ENCODE results near the gene GAMT. TPM values are rescaled to one million over a fixed set of nuclear protein-coding genes. Genes with fewer than 3 reads are reported as not detected.
"Not testable (repeated sequence)": the region's sequence is repeated elsewhere in the genome, so short reads cannot be mapped to it uniquely, and the experiment has no call there.

GAMT gene
- 16.7 TPM for total RNA-seq

DNA sequence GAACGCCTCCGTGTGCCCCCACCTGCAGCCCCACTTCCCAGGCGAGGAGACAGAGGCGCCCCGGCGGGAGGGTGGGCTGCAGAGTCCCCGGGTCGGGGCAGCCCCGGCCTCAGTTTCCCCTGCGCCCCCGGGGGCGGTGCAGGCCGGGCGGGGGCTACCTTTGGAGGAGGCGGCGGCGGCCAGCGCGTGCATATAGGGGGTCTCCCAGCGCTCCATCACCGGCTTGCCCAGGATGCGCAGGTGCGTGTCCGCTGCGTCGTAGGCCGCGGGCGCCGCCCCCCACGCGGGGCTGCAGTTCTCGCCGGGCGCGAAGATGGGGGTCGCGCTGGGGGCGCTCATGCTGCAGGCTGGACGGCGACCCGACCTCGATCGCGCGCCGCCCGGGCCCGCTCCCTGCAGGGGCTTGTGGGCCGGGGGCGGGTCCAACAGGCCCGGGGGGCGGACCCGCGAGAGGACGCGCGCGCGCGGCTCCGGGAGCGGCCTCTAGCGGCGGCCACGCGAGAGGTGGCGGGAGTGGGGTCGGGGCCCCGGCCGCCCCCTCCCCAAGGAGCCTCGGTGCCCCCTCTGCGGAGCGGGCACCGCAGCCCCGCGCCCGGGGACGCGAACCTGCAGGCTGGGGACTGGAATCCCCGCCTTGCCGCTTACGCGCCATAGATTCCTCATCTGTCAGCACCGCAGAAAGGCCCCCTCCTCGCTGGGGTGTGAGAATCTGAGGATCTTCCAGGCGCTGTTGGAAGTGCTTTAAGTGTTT, at the start of gene GAMT:
TSS of gene GAMT (minus strand) at position 405 of the 751 bp plus-strand sequence. CDS start at position 339, 66 bp downstream.
- no peak for DNase-seq

DNA sequence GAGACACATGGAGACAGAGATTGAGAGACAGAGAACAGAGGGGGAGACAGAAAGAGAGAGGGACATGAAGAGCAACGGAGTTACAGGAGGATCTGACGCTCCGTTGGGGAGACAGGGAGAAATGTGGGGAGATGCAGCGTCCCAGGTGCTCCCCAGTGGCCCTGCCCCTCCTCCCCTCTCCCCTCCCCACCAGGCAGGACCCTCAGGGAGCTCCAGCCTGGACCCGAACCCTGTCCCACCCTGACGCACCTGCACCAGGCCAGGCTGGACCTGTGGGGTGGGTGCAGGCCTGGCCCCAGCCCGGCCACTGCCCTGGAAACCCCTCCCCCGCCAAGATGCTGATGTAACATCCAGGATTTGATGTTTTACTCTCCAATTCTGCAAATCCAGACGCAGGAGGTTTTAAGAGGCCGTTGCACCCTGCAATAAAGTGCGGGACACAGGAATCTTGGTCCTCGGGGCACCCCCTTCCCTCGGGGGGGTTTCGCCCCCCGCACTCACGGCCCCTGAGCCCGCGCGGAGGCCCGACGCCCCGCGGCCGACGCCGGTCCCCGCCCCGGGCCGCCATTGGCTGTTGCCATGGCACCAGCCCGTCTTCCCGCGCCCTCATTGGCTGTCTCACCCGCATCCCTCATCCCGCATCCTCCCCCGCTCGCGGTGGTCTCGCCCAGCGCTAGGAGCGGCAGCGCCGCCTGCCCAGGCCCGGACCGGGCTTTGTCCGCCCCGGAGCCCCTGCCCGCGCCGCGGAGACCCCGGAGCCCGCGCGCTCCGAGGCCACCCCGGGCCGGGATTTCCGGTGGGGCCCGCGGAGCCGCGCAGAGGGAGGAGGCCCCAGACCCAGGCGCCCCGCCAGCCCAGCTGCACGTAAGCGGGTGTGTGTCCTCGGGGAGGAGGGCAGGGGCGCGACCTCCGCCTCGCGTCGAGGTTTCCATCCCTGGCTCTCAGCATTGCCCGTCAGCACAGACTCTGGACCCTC, 48.4 kb upstream of the GAMT start, which contains the start of gene APC2:
TSS of gene APC2 (plus strand) at position 655 of the 976 bp plus-strand sequence. CDS start 2,881 bp downstream, outside the sequence.
- DNase-seq: peak; percentile 86

DNA sequence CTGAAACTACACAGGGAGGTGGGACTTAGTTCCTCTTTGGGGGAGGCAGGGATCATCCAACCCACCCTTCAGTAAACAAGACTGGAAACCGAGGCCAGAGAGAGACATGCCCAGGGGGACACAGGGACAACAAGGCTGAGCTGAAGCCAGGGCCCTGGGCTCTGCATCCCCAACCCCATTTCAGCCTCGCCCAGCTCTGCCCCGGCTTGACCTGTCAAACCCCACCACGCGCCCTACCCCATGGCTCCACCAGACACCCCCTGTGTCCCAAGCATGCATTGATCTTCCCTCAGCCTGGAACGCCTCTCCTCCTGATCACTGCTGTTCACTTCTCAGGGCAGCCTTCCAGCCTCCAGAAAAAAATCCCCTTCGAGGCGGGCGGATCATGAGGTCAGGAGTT, 46.6 kb upstream of the GAMT start:
- no peak for DNase-seq

GRCh38 chr19:1447504-1447903, 46.2 kb upstream of the GAMT start:
- DNase-seq: no peak

DNA sequence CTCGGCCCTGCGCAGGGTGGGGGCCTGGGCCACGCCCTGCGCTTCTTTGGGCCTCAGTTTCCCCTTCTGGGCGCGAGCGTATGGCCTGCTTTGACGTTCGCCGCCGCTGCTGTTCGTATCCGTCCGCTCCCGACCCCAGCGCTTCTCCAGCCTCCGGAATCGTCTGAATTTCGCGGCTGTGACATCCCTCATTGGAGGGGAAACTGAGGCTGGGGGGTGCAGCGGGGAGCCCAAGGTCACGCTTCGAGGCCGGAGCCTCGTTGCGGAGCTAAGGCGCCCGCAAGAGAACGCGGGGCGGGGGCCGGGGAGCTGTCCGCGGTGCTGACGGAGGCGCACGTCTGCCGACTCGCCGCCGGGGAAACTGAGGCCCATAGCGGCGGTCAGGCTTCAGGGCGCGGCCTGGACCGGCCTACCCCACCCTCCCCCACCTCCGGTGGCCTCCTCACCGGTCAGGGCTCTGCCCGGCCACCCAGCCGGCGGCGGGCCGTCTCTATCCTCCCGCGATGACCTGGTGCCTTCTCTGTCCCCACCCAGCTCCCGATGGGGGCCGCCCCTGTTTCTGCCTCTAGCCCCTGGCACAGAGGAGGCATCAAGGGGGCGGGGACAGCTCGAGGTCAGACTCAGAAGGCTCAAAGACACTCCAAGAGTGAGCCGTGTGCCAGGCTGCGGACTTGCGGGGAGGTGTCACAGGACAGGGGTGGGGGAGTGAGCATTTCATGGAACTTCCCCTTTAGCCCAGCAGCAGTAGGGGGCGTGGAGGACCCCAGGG, 45.6 kb upstream of the GAMT start:
- no peak for DNase-seq

GRCh38 chr19:1445932-1446712, 44.8 kb upstream of the GAMT start:
- DNase-seq: peak; percentile 27

DNA sequence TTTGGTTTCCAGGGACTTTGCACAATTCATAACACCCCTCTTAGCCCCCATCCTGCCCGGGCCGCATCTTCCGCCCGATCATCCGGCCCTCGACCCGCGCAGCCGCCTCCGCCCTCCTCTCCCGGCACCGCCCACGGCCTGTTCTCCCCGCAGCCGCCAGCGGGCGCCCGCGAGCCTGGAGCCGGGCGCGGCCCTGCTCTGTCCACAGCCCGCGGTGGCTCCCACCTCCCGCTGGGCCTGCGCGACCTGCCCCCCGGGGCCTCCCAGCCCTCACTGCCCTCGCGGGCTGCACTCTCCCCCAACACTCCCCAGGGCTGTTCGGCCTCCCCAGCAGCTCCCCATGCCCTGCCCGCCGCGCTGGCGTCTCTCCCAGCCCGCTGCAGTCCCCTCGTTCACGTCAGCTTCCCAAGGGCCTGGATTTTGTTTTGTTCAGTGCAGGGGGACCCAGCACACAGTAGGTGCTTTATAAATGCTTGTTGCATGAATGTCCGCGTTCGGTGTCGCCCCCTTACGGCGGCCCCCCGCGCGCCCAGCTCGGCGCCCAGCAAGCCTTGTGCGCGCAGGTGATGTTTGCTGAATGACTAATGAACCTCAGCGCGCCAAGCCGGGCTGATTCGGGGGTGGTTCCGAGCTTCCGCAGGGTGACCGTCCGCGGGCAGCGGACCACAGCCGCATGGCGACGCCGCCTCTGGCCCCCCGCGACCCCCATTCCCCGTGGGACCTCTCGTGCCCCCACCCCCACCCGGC, 44.0 kb upstream of the GAMT start:
- peak; percentile 54 for DNase-seq

DNA sequence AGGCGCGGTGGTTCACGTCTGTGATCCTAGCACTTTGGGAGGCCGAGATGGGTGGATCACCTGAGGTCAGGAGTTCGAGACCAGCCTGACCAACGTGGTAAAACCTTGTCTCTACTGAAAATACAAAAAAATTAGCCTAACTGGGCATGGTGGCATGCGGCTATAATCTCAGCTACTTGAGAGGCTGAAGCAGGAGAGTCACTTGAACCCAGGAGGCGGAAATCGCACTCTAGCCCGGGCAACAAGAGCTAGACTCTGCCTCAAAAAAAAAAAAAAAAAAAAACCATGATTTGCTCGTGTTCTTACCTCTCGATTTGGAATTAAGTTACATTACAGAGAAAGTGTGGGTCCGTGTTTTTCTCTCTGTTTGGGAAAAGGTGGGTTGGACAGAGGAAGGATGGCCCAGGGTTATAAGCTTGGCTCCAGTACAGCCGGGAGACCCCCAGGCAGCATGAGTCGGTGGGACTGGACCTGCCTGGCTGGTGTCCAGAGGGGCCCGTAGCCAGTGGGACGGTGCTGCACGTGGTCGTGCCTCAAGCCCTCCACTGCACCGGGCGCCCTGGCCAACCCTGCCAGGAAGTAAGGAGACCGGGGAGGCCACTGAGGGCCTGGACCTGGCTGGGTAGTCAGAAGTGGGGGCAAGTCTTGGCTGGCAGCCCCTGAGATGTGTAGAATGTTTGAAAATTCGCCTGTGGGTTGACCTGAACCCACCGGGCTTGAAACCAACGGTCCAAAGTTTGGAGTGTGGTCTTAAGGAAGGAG, 40.5 kb upstream of the GAMT start:
- no peak for DNase-seq

- DNase-seq: no peak
Observed at GRCh38 chr19:1441022-1441426, 39.7 kb upstream of the GAMT start.

- DNase-seq: no peak
Observed at GRCh38 chr19:1440418-1440801, 39.1 kb upstream of the GAMT start.

DNA sequence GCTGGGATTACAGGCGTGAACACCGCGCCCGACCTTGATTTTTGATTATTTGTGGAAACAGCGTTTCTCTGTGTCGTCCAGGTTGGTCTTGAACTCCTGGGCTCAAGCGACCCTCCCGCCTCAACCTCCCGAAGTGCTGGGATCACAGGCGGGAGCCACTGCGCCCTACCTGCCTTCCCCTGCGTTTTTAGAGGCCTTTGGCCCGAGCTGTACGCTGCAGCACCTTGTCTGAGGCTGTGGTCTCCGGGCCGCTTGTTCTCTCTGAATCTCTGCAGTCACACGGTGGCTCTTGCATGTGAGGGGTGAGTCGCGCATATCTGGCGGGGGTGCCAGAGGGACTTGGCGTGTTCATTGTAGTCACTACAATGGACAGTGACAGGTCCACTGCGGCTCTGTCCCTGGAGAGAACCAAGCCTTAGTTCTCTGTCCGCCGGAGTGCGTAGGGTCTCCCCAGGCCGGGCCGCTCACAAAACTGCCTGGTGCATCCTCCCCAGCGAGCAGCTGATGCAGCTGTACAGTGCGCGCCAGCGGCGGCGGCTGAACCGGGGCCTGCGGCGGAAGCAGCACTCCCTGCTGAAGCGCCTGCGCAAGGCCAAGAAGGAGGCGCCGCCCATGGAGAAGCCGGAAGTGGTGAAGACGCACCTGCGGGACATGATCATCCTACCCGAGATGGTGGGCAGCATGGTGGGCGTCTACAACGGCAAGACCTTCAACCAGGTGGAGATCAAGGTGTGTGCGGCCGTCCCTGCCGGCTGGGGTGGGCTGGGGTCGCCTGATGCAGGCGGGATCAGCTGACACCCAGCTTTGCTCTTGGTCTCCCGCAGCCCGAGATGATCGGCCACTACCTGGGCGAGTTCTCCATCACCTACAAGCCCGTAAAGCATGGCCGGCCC, 38.4 kb upstream of the GAMT start:
- not testable (repeated sequence) for DNase-seq

DNA sequence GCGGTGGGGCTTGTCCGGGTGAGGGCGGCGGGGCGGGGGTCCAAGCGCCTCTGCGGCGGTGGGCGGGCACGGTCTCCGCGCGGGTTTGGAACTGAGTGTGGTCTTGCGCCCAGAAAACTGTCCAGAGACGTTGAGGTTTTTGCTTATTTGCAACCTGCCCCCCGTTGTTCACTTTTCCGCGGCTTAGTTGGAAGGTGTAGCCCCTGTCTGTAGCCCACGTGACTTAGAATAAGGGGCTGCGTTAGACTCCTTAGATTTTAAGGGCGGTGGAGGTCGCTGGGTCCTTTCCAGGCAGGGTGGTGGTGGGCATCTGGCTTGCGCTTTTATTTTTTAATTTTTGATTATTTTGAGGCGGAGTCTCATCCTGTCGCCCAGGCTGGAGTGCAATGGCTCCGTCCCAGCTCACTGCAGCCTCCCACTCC, 37.6 kb upstream of the GAMT start:
- DNase-seq: no peak

- peak; percentile 88 for DNase-seq
Observed at GRCh38 chr19:1438035-1438932, 36.9 kb upstream of the GAMT start, which contains the start of gene RPS15. TSS of gene RPS15 (plus strand) at chr19:1438396. CDS start at chr19:1438426, 30 bp downstream.

- no peak for DNase-seq
Observed at GRCh38 chr19:1437609-1438008, 36.3 kb upstream of the GAMT start.

DNA sequence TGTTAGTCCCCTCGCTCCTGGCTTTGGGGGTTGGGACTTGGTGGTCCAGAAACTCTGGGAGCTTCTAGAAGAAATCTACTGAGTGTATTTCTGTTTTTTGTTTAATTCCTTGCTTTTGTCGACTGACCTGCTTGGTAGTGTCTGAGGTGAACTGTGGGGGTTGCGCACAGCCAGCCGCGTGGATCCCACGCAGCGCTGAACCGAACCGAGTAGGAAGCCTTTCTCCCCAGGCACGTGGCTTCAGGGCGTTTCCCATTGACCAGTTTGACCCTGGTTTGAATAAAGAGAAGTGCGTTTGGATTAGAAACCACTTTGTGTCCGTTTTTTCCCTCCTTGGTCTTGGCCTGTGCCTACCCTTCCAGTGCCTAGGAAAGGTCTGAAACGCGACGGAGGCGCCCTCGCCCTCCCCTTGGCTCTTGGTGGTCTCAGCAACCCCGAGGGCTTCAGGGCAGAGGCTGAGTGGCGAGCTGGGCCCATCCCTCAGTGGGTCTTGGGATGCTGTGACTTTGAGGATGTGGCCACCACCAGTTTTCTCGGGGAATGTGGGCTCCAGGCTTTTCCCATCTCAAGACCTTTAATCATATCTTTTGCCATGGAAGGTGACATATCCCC, 34.1 kb upstream of the GAMT start:
- DNase-seq: no peak

GRCh38 chr19:1434577-1435060, 33.3 kb upstream of the GAMT start:
- no peak for DNase-seq

- no peak for DNase-seq
Observed at GRCh38 chr19:1434040-1434366, 32.7 kb upstream of the GAMT start.
